Hippocampal formation (tissue), 2 donors: ENCODE measurements around the gene FBXO11.
"Not testable (repeated sequence)": the region's sequence is repeated elsewhere in the genome, so short reads cannot be mapped to it uniquely, and the experiment has no call there.

Source experiments
- DNase-seq, 2 donors: peaks; one replicate each; lab custom pipeline; 2025; lab: John Stamatoyannopoulos, UW

The FBXO11 gene

DNA sequence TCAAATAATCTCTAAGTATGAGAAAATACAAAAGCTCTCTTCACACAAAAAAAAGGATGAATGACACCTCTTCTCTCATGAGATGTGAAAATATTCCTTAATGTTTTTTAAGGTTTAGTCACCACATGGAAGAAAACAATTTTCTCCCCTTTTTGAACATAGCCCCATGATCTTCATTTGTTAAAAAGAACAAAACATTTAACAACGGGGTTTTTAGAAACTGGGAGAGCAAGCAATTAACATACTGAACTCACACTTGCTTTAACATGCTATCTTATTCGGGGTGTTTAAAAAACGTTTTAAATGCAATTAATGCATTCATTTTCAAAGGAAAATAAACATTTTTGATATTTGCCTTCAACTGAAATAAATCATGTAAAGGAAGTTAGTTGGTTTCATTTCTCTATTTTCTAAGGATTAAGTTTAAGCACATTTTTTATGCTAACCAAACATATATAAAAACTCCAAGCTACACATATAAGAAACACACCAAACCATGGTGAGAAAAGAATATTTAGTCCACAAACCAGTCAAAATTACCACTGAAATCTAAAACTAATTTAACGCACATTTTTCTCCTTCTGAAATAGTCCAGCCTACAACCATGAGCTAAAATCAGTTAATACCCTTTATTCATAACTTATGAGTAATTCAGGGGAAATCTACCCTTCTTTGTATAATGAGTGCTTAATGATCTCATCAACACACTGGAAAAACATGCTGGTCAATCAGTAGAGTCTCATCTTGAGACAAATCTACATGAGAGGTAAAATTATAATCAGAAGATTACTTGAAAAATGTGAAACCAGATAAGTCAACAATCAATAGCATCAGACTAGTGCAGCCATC is 8.2 kb downstream of the FBXO11 start:
- DNase-seq, result no peak

DNA sequence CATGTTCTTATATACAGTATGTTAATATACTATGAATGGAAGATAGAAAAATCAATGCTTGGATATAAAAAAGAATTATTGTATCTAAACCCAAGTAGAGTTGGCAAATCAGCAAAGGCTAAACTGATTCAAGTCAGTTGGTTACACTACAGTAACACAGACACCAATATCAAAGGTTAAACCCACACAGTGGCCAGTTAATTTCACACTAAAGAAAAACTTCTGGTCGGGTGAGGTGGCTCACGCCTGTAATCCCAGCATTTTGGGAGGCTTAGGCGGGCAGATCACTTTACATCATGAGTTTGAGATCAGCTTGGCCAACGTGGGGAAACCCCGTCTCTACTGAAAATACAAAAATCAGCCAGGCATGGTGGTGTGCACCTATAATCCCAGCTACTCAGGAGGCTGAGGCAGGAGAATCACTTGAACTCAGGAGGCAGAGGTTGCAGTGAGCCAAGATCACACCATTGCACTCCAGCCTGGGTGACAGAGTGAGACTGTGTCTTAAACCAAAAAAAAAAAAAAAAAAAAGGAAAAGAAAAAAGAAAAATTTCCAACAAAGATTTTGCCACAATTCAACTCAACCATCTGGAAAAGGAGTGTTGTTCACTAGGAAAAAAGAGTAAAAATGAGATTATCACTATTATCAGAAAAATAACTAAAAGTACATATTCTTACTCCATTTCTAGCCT is 9.0 kb downstream of the FBXO11 start:
- DNase-seq, result not testable (repeated sequence)

DNA sequence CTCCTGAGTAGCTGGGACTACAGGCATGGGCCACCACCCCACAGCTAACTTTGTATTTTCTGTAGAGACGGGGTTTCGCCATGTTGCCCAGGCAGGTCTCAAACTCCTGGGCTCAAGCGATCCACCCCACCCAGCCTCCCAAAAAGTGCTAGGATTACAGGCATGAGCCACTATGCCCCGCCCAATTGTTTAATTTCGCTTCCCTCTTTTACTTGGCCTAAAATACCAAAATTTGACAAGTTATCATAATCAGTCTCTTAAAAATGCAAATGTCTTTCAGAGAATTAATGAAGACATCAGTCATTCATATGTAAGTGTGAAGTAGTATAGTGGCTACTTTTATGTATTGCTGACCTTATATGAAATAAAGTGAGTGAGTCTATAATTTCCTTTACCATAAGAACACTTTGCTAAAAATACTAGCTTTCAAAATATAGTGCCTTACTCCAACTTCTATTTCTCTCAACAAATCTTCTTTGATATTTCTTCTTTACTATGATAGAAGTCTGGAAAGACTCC is 9.8 kb downstream of the FBXO11 start:
- no peak for DNase-seq

DNA sequence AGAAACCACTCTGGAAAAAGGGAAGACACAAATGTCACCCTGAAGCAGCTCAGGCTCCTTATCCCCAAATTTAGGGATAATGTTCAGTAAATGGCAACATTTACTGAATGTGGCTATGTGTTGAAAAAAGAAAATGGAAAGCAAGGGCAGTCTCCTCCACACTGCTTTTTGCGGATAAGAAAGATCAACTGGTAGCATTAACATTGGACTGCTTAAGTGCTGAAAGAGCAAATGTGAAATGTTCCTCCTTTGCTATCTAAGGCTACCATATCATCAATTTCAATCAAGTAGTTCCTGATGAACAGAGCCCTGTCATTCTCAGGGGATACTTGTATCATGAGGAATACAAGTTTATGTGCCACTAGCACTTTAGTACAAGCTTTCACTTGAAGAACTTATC is 12.5 kb downstream of the FBXO11 start:
- DNase-seq, result no peak

DNA sequence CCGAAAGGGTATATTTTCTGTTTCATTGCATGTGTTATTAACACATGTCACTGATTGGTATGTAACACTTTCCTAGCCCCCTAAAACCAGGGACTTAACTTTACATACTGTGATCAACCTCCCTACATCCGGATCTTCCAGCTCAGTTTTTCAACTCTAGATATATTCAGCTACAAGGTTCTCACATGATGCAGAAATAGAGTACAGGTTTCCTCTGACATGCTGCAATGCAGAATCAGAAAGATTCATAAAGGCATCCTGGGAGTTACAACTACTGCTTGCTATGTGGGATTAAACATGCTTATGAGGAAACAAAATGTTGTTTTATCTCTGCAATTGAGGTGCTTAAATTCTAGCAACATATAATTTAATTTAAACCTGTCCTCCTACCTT is 14.0 kb downstream of the FBXO11 start:
- no peak for DNase-seq

DNA sequence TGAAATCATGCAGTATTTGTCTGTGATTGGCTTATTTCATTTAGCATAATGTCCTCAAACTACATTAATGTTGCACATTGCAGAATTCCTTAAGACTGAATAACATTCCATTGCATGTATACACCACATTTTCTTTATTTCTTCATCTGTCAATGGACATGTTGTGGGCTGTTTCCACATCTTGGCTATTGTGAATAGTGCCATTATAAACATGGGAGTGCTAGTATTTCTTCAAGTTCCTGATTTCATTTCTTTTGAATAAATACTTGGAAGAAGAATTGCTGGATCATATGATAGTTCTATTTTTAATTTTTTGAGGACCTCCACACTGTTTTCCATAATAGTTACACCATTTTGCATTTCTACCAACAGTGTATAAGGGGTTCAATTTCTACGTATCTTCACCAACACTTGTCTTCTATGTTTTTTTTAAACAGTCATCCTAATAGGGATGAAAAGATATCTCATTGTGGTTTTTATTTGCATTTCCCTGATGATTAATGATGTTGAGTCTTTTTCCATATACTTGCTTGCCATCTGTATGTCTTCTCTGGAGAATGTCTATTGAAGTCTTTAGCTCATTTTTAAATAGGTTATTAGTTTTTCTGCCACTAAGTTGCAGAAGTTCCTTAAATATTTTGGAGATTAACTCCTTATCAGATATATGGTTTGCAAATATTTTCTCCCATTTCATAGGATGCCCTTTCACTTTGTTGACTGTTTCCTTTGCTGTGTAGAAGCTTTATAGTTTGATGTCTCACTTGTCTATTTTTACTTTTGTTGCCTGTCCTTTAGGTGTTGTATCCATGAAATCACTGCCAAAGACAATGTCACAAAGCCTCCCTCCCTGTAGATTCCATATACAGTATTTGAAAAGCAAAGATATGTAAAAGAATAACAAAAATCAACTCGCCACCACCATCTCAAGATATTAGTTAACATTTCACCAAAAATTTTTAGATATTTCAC is 14.6 kb downstream of the FBXO11 start:
- no peak for DNase-seq

DNA sequence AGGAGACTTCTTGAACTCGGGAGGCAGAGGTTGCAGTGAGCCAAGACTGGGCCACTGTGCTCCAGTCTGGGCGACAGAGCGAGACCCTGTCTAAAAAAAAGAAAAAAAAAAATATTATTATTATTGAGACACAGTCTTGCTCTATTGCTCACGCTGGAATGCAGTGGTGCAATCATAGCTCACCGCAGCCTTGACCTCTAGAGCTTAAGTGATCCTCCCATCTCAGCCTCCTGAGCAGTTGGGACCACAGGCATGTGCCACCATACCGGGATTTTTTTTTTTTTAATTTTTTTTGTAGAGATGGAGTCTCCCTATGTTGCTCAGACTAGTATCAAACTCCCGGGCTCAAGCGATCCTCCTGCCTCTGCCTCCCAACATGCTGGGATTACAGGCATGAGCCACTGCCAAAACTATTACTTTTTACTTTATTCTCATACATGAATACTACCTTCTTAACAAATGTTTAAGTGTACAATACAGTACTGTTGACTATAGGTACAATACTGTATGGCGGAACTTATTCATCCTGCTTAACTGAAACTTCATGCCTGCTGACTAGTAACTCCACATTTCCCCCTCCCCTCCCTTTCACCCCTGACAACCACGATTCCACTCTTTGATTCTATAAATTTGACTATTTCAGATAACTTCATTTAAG is 15.5 kb downstream of the FBXO11 start:
- no peak for DNase-seq

DNA sequence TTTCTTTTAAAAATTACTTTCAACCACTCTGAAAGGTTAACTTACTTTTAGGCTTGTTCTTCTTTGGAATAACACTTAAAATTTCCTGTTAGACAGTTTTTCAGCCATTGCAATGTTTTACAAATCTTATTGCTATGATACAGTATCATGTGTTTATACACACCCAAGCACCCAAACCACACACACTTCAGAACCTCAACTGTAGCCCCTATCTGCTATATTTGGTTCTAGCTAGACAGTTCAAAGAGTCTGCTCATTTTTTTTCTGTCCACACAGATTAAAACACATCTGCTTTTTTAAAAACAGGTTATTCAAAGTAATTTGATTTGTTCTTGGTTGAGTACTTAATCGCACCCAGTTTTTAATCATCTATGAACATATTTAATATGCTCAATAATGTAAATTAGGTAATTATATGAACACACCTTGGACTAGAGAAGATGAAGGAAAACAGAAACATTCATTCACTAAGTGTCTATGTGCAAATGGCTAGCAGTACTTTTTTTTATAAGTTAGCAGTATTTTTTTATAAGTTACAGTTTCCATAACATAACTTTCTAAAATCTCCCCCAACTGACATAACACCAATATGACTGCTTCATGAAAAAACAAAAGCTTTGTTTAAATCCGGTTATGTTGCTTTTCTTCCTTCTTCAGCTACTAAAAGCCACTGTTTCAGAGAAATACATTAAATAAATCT is 17.6 kb downstream of the FBXO11 start:
- no peak for DNase-seq

DNA sequence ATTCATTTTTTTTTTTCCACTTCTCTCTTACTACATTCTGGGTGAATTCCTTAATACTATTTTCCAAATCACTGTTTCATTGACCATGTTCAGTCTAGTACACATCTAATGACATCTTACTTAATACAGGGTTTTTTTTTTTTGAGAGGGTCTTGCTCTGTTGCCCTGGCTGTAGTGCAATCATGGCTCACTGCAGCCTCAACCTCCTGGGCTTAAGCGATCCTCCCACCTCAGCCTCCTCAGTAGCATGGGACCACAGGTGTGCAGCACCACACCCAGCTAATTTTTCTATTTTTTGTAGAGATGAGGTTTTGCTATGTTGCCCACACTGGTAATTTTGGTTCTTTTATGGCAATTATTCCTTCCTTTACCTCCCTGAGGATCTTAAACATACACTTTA is 29.4 kb downstream of the FBXO11 start:
- no peak for DNase-seq

DNA sequence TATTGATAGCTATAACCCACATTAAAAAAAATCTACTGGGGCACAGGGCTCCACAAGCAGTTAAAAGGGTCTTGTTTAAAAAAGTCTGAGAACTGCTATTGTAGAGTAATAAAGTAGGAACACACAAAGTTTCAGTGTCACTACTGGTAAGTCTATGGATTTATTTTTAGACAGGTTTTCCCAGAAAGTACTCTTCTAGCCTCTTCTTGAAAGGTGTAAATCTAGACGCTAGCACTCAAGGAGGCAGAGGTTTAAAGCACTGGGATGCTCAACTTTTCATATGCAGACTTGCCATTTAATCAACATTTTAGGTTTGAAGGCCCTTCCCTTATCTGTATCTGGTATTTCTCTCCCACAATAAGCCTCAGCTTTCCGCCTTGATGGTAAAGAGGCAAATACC is 33.4 kb downstream of the FBXO11 start:
- DNase-seq, result no peak

DNA sequence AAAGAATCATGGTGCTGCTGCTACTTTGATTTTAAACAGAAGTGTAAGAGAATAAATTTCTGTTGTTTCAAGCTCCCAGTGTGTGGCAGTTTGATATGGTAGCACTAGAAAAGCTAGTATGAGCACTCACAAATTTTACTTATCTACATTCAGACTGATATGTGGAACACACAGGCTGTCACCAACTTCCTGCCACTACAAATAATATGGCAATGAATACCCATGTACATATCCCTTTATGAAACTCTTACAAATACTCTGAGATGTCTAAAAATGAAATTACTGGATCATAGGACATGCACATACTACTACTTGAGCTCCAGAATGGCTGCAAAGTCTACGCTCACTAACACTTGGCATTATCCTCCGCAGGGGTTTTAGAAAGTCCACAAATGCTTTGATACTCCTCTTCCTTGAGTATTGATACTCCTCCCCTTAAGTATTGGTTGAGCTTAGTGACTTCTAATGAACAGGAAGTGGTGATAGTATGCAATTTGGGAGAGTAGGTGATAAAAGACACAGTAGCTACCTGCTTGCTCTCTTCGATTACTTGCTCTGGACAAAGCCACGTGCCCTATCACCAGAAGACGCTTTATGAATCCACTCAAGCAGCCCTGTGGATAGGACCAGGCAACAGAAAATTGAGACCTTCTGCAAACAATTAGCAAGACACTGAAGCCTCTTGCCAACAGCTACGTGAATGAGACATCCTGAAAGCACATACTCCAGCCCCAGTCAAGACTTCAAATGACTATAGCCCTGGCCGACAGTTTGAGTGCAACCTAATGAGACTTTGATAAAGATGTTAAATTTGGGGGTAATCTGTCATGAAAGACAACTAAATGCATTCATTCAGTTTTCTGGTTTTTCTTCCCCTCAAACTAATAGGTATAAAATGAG is 35.4 kb downstream of the FBXO11 start:
- no peak for DNase-seq

DNA sequence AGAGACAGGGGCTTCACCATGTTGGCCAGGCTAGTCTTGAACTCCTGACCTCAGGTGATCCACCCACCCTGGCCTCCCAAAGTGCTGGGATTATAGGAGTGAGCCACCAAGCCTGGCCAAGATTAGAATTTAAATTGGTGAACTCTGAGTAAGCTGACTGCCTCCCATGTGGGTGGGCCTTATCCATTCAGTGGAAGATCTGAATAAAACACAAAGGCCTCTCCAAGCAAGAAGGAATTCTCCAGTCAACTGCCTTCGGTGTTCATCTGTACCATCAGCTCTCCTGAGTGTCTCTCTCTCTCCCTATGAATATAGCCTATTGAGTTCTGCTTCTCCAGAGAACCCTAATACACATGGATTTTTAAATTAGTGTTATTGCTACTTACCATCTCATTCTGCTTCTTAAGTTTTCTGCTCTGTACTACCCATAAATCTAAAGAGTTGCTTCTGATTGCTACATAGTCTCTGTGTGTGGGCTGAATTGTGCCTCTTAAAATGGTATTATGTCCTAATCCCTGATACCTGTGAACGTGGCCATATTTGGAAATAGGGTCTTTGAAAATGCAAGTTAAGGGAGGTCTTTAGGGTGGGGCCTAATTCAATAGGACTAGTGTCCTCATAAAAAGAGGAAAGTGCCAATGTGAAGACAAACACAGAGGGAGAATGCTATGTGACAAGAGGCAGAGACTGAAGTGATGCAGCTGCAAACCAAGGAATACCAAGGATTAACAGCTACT is 36.3 kb downstream of the FBXO11 start:
- DNase-seq, result no peak

DNA sequence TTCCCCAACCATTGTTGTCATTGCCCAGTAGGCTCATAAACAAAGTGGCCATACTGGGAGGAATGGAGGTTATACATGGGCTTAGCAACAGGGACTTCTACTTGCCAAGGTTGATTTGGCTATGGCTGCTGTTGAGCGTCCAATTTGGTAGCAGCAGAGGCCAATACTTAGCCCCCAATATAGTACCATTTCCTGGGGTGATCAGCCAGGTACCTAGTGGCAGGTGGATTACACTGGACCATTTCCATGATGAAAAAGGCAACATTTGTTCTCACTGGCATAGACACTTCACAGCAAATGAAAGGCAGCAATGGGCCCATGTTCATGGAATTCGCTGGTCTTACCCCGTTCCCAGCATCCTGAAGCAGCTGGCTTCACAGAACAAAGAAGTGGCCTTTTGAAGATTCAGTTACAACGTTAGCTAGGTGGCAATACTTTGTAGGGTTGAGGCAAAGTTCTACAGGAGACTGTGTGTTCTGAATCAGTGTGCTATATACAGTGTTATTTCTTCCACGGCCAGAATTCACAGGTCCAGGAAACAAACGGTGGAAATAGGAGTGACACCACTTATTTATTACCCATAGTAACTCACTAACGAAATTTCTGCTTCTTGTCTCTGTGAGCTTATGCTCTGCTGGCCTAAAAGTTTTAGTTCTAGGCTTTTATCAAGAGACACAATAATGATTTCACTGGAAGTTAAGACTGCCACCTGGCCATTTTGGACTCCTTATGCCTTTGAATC is 37.5 kb downstream of the FBXO11 start:
- no peak for DNase-seq

DNA sequence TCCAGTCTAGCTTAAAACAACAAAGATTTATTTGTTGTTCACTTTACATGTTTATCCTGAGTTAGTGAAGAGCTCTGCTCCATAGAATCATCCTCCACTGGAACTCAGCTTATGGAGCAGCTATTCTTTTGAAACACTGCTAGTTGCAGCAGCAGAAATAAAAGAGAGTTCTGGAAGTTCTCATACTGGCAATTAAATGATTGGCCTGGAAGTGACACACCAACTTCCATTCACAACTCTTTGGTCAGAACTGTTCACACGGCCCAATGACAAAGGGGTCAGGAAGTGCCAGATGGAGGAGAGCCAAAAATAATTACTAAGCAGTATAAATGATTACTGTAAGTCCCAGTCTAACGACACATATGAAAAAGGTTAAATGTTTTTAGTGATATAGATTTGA is 39.1 kb downstream of the FBXO11 start:
- peak in 1 of 2 donors; percentile 31 for DNase-seq

DNA sequence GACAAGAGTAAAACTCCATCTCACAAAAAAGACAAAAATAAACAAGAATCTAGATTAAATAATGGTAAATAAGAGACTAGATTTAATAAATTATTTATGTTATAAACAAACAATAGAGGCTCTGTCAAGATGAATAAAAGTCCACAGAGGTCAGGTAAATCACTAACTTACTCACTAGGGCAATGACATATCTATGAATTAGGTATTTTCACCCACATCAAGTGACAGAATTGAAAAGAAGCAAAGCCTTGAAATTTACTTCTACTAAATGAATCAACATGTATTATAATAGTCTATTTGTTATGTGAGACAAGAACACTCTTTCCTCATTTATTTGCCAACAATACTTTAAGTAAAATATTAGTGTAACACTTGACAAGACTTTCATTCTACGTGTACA is 41.7 kb downstream of the FBXO11 start:
- DNase-seq, result no peak

DNA sequence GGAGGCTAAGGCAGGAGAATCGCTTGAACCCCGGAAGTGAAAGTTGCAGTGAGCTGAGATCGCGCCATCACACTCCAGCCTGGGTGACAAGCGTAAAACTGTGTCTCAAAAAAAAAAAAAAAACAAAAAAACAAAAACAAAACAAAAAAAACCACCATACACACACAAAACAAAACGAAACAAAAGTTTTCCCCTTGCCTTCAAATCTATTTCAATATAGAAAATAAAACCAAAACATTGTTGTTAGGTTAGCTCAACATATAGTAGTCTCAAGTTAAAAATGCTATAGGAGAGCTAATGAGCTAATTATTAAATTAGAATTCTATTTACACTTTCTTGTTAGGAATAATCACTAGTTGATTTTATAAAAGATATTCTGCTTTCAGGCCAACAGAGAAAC is 43.3 kb downstream of the FBXO11 start:
- DNase-seq, result no peak

DNA sequence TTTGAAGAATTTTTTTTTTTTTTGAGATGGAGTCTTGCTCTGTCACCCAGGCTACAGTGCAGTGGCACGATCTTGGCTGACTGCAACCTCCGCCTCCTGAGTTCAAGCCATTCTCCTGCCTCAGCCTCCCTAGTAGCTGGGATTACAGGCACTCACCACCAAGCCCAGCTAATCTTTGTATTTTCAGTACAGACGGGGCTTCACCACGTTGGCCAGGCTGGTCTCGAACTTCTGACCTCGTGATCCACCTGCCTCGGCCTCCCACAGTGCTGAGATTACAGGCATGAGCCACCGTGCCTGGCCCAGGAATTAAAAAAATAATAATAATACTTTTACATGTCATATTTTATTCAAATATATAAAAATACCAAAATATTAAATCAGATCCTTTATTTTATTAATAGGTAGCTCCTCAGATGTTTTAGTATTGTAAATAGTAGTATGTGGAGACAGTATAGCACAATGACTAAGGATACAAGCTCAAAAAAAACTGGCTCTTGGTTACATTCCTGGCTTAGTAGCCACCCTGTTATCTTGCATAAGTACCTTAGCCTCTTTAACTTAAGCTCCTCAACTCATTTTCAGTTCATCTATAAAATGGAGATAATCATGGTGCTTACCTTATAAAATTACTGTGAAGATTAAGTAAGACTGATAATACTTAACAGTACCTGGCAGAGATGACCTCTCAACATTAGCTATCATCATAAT is 53.1 kb downstream of the FBXO11 start:
- not testable (repeated sequence) for DNase-seq

DNA sequence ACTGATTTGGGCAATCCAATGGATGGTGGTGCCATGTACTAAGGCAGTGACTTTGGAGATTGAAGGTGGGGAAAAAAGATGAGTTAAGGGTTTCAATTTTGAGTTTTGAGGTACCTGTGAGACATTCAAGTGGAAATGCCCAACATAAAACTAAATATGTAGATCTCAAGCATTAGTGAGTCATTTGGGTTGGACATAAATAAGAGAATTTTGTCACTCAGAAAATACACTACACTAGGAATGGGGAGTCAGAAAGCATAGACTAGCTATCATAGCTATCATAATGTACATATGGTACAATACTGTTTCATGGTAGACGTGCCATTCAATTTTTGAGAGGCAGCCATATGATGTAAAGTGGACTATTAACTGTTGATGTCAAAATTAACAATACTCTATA is 56.1 kb downstream of the FBXO11 start:
- no peak for DNase-seq
